NCI-H524 treated with DMSO at 0.1 percent for 48 hours (cell line): Measurements from ENCODE around the gene MGST2.

ENCODE experiments used
- DNase-seq: peaks from one replicate; lab custom pipeline; 2025; lab: John Stamatoyannopoulos, UW

MGST2 gene

DNA sequence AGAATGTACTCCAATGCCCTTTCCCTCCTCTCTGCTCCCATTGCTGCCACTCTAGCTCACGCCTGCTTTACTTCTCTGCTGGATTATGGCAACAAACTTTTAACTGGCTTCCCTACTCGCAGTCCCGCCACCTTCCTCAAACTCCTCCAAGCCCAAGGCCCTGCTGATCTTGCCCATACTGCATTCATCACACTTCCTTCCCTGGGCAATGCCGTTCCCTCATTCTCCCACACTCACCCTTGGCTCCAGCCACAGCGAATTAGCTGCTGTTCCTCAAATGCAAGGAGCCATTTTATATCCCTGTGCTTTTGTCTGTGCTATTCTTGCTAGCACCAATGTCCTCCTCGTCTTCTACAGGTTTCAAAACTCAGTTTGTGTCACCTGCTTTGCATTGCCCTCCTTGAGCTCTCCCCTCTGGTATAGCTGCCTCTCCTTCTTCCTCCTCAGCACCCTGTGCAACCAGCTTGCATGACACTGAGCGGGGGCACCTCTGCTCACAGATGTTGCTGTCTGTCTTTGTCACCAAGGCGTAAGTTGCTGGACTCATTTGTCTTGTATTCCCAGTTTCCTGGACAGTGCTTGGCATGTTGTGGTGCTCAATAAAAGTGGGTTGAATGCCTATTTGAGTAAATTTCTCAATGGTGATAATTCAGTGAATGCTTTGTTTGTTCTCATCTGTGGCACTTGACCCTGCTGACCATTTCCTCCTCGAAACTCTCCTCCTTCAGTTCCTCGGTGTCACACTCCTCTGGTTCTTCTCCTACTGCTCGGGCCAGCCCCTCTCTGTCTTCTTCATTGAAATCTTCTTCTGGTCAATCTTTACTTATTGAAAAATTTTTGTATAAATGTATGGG, 22.4 kb upstream of the MGST2 start:
- DNase-seq = no peak

DNA sequence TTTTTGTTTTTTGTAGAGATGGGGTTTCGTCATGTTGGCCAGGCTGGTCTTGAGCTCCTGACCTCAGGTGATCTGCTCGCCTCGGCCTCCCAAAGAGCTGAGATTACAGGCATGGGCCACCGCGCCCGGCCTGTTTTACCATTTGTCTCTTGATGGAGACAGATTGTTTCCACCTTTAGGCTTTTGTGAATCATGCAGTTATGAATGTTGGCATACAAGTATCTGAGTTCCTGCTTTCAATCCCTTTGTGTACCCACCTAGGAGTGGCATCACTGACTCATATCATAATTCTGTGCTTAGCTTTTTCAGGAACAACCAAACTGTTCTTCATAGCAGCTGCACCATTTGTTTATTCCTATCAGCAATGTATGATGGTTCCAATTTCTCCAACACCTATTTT, 20.2 kb upstream of the MGST2 start:
- no peak for DNase-seq

DNA sequence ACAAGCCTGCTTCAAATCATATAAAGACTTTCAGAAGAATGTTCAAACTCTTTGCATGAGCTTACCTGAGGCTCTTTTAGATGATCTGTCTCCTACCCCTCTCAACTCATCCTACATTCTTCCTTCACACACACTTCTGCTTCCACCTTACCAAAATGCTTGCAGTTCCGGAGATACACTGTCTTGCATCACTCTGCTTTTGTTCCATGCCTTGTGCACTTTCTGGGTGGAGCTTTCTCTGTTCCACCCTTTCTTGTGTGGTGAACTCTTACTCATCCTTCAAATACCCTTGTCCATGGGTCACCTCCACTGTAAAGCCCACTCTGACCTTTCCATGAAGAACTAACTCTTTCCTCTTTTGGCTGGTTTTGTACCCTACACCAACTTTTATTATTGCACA, 18.4 kb upstream of the MGST2 start:
- DNase-seq = no peak

DNA sequence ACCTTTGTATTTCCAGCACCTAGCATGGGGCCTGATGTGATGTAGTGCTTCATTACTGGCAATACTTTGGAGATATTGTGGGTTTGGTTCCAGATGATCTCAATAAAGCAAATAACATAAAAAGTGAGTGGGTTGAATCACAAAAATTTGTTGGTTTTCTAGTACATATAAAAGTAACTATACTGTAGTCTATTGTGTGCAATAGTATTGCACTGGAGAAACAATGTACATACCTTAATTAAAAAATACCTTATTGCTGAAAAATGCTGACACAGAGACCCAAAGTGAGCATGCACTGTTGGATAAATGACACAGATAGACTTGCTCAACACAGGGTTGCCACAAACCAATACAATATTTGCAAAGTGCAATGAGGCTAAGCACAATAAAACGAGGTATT, 17.7 kb upstream of the MGST2 start:
- DNase-seq = no peak

DNA sequence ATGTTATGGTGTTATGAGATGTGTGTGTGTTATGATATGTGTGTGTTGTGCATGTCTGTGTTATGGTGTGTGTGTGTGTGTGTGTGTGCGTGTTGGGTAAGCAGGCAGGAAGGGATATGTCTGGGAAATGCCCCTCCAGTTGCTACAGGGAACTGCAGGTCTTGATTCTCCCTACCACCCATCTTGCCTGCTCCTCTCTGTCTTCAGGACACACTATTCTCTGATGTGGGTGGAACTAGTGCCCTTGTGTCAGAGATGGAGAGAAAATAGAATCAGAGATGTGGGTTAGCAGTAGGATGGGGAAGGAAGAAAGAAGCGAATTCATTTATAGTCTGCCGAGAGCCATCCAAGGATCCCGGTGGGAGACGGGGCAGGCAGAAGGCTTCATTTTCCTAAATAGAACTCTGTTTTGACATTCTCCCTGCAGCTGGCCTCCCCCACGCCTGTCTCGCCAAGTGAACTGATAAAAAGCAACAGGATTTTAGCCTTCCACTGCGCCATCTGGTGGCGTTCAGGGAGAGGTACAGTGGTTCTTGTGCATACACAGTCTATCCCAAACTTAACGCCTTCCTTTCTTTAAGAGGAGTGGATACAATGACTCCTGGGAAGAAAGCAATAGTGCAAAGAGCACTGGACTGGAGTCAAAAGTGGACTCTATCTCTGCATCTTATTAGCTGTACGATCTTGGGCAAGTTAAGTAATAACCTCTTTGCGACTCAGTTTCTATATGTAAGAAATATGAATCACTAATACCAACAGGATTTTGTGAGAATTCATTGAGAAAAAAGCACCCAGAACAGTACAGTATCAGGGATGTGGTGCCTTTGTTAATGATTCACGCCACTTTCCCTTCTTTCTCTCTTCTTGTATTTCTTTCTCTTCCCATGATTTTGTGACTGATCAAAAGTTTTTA, 14.1 kb upstream of the MGST2 start:
- DNase-seq = no peak

DNA sequence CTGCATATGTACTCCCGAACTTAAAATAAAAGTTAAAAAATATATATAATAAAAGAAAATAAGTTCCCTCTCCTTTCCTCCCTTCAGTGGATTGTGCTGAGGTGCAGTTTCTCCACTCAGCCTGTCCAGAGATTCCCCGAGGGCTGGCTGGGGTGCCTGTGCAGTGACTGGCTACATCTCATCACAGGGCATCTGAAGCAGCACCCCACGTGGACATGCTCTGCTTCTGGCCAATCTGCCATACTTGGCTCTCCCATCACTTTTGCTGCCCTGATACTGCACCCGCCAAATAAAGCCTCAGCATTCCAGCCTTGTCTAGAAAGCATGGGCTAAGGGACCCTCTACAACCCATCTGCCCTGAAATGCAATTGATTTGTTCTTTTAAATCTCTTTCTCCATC, 11.1 kb upstream of the MGST2 start:
- no peak for DNase-seq

DNA sequence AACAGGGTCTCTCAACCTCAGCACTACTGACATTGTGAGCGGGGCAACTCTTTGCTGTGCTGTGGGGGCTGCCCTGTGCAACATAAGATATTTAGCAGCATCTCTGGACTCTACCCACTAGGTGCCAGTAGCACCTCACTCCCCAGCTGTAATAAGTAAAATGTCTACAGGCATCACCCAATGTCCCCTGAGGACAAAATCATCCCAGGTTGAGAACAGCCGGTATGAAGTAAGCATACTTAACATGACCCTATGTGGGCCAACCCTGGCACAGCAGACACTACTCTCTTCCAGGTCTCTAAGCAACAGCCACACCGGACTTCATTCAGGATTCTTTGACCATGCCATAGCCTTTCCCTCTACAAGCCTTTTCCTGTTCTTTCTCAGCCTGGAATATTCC, 10.5 kb upstream of the MGST2 start:
- no peak for DNase-seq

DNA sequence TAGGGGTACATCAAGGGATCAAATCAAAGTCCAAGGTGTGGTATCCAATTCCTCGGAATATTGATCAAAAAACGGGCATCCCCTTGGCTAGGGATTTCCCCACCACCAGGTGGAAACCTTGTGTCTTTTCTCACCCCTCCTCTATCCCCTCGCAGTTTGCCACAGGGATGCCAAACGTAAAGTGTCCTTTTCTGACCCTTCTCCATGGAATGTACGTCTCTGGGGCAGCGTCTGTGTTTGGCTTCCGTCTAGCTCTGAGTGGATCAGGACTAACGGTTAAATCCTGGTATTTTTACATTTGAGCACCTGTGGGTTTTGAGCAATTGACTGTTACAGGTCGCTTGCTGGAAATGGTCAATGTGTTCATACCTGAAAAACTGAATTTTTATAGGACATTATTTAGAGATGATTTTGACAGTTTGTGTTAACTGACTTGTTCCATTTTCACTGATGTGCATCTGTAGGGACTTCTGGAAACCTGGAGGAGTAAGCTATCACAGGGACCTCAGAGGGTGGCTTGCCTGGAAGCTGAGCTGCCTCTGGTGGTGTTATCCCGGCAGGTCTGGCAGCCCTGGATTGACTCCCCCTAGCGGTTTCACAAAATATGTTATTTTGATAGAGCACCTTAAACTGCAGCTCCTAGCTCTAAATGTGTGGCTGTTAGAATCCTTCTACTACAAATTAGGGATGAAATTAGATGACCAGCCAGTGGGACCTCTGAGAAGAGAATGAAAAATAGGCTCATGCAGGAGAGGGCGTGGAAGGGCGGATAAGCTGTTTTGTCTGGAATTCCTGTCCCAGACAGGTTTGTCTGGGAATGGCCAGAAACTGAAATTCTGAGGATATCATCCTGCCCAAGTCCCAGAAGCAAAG, 8.8 kb upstream of the MGST2 start:
- no peak for DNase-seq

DNA sequence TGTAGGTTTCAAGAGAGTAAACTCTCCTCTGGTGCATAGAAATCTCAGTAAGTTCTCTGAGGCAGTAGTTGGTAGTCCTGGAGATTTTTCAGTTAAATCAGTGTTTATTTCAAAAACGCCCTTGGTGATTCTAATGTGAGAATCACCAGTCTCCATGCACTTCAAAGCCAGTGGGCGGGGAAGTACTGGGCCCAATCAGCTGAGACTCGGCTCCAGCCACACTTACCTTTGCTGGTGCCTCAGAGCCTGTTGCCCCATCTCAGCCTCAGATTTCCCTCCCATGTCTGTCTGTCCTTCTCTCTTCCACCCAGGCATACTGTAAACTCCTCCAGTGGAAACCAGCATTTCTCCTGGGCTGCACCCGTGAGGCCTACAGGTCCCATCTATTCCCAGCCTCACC, 7.4 kb upstream of the MGST2 start:
- no peak for DNase-seq

DNA sequence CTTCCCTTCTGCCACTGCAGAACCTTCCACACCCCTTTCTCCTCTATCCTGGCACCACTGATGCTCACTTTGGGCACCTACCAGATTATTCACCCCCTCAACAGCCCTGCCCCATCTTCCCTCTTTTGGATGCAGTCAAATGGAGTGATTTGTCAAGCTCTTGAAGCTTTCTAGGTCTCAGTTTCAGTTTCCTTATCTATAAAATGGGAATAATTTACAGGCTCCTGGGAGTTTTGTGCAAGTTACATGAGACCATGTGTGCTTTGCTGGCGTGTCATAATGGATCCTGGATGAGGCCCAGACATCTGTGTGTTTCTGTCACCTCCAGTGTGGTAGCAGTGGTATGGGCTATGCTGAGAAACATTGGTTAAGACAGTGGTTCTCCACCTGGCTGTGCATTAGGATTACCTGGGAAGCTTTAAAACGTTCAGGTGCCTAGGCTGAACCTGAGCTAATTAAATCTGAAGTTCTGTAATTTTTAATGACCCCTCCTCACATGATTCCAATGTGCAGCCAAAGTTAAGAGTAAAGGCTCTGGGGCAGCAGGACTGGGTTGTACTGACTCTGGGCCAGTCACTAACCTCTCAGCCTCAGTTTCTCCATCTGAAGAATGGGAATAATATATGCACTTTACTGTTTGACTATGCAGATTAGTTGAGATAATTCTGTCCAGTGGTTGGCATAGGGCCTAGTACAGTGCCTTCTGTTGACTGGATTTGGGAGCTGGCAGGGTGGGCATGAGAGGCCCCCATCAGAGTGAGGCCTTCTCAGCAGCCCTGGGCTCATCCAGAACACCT, 6.8 kb upstream of the MGST2 start:
- DNase-seq = no peak

DNA sequence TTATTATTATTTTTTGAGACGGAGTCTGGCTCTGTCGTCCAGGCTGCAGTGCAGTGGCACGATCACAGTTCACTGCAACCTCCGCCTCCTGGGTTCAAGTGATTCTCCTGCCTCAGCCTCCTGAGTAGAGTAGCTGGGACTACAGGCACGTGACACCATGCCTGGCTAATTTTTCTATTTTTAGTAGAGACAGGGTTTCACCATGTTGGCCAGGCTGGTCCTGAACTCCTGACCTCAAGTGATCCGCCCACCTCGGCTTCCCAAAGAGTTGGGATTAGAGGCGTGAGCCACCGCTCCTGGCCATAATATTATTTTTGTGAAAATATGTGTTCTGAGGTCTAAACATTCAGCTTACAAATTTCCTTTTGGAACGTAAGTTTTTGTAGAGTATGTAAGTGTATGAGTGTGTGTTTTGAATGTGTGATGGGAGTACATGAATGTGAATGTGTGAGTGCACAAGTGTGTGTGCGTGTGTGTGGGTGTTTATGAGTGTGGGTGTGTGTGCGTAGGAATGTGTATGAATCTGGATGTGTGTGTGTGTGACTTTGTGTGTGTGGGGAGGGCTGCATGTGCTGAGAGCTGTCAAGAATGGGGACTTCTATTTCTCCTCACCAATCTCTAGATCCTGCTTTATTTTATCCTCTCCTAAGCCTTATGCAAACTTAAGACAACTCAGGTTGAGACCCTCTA, 5.7 kb upstream of the MGST2 start:
- DNase-seq = no peak

DNA sequence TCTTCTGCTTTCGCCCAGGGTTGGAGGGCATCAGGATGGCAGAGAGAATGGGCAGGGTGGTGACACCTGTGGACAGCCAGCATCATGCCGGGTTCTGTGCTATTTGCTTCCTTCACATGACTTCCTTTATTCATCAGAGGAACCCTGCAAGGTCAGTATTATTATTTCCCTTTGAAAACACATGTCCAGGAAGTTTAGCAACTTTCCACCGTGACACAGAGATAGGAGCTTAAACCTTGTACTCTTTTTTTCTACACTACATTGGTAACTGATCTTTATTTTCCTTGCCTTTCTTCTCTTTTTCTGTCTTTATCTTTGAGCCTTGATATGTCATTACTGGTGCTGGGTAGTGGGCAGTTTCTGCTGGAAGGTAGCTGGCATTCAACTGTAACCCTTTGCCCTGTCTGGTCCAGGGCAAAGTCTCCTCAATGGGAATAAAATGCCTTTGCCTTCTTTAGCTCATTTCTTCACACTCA, 5.0 kb upstream of the MGST2 start:
- no peak for DNase-seq

DNA sequence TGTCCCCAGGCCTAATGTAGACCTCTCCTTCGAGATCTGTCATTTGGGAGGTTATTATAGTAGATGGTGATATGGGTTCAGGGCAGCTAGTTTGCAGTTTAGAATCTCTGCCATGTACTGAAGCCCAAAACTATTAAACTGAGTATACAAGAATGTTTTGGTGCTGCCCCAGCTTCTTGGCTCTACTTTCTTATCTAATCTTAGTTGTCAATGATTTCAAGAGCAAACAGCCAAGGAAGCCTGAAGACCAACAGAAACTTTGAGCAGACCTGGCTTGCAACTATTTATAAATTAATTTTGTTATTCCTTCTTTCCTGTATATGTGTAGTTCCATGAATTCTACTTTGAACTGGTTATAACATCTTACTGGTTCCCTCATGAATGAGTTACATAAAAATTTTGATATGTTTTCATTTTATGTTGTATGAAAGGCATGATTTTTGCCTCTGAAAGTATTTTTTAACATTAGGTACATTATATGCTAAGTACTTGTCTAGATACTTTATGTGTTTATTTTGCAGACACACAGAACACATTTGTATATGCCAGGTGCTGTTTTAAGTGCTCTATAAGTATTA, 2.0 kb upstream of the MGST2 start:
- DNase-seq = no peak

DNA sequence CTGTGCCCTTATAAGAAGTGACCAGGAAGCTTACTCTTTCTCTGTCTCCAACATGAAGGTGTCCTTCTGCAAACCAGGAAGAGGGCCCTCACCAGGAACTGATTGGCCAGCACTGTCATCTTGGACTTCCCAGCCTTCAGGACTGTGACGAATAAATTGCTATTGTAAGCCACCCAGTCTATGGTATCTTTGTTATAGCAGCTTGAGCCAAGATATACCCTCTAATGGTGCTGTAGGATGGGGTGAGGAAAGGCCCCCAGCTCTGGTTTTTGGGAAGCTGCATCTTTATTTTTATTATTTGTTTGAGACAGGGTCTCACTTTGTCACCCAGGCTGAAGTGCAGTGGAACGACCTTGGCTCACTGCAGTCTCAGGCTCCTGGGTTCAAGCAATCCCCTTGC, 1.2 kb upstream of the MGST2 start:
- no peak for DNase-seq

DNA sequence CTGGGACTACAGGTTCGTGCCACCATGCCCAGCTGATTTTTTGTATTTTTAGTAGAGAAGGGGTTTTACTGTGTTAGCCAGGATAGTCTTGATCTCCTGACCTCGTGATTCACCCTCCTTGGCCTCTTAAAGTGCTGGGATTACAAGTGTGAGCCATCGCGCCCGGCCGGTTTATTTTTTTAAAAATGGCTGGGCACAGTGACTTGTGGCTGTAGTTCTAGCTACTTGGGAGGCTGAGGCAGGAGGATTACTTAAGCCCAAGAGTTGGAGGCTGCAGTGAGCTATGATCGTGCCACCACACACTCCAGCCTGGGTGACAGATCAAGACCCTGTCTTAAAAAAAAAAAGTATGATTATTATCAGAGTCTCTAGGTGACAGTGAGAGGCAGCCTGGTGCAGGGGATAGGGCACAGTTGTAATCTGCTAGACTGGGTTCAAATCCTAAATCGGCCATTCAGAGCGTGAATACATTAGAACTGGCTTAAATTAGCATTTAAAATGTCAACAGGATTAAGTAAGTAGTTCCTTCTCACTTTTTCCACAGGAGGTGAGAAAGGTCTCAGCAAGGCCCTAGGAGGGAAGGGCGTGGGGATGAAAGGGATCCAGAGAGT, 435 bp upstream of the MGST2 start:
- no peak for DNase-seq

DNA sequence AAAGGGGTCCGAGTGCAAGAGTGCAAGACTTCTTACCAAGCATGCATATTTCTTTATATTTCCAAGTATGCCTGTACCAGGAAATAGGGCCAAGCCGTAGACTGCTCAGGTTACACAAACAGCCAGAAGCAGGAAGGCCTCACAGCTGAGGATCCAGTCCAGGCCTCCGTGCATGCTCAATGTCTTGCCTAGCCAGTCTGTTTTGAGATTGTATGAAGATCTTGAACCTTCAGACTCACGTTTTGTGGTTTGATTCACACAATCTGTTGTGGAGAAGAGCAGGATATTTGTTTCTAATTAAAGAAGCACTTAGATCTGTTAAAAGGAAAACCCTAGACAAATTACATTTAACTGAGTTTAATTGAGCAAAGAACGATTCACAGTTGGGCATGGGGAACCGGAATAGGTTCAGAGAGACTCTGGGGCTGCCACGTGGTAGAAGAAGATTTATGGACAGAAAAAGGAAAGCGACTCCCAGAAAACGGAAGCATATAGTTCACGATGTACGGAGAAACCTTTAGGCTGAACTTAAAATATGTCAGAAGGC, 1.2 kb downstream of the MGST2 start:
- no peak for DNase-seq

DNA sequence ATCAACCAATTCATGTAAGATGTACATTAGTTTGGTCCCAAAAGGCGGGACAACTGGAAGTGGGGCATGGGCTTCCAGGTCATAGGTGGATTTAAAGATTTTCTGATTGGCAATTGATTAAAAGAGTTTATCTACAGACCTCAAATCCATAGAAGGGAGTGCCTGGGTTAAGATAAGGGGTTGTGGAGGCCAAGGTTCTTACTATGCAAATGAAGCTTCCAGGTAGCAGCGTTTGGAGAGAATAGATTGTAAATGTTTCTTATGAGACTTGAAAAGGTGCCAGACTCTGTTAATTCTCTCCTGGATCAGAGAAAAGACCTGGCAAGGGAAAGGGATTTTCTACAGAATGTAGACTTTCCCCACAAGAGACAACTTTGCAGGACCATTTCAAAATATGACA, 2.4 kb downstream of the MGST2 start:
- DNase-seq = no peak

DNA sequence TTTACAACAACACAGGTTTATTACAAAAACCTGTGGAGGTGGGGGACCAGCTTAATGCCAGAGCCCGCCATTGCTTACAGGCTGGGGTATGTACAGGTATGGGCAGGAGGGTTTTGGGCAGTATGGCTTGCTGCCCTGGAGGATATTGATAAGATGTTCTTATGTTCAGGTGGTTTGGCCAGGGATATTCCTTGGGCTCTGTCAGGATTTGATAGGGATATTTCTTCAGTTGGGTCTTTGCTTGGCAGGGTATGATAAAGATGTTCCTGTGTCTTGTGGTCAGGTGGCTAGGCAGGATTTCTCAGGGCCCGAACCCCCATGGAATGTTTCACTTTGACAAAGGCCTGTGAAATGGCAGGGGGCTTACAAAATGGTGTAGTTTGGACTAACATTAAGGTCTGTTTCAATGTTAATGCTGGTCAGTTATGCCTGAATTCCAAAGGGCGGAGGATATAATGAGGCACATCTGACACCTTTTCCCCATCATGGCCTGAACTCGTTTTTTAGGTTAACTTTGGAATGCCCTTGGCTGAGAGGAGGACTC, 3.1 kb downstream of the MGST2 start:
- DNase-seq = no peak

DNA sequence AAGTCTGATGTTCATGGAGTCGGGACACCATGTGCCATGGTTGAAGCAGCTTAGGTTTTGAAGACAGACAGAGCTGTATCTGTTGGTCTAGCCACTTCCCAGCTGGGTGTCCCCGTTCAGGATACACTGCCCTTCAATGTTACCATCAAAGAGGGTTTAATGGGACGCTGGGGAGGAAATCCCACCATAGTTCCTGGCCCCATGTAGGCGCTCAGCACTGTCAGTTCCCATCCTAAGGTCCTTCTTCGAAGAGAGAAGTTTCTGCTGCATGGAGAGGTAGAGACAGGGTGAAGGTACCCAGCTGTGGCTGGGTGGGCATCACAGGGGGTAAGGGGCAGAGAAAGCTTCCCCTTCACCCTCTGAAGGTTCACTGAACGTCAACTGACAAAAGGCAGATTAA, 3.7 kb downstream of the MGST2 start:
- no peak for DNase-seq
